A549 (cell line): ENCODE data around the gene MBOAT2.

Experiments used
- CBX2 ChIP-seq: fragments of 200-600 bp; sonication (generic); IDR thresholded peaks from 2 replicates; pipeline ENCODE4 v1.6.1; 2016; ENCODE audit warnings: low read depth, mild to moderate bottlenecking, borderline replicate concordance
- CTCF ChIP-seq: fragments of >200 bp; sonication (Bioruptor Twin); formaldehyde crosslinking; IDR thresholded peaks from 3 replicates; pipeline ENCODE4 v1.5.1; 2016
- ESRRA ChIP-seq: fragments of 150-350 bp; IDR thresholded peaks from 2 replicates; pipeline ENCODE4 v1.6.1; 2014; ENCODE audit warnings: mild to moderate bottlenecking, low read length, borderline replicate concordance
- JUN ChIP-seq, 2 experiments: fragments of >200 bp; sonication (Bioruptor Twin); formaldehyde crosslinking; IDR thresholded peaks; 2 replicates in 1 of 2; 3 replicates in 1 of 2; pipeline ENCODE4 v1.6.1; 2016 to 2017
- MAFK ChIP-seq: fragments of 450-650 bp; IDR thresholded peaks from 2 replicates; pipeline ENCODE4 v1.6.1; 2014; ENCODE audit not compliant: partially characterized antibody
- MAX ChIP-seq: IDR thresholded peaks from 2 replicates; pipeline ENCODE4 v1.6.1; 2012
- PBX3 ChIP-seq: IDR thresholded peaks from 2 replicates; pipeline ENCODE4 v1.6.1; 2012
- PHF8 ChIP-seq: fragments of 200-600 bp; sonication (generic); IDR thresholded peaks from 2 replicates; pipeline ENCODE4 v1.6.1; 2016; ENCODE audit warnings: low read depth, mild to moderate bottlenecking, antibody characterized with exemption, moderate library complexity, borderline replicate concordance
- POLR2A ChIP-seq: IDR thresholded peaks from 2 replicates; pipeline ENCODE4 v1.6.1; 2012; ENCODE audit warnings: mild to moderate bottlenecking, low read length
- RFX5 ChIP-seq: fragments of 450-650 bp; IDR thresholded peaks from 2 replicates; pipeline ENCODE4 v1.7.1; 2014; ENCODE audit warnings: antibody characterized with exemption, mild to moderate bottlenecking, moderate library complexity
- TFCP2L1 ChIP-seq: fragments of 250-450 bp; sonication (Bioruptor Pico); IDR thresholded peaks from 2 replicates; pipeline ENCODE4 v1.5.0; 2021; ENCODE audit warnings: mild to moderate bottlenecking
- TP53 ChIP-seq: fragments of 250-450 bp; sonication (Bioruptor Pico); IDR thresholded peaks from 2 replicates; pipeline ENCODE4 v1.5.0; 2021; ENCODE audit warnings: mild to moderate bottlenecking, moderate library complexity

GRCh38 chr2:9002313-9002636 lies 1.2 kb downstream of the MBOAT2 start:
- no peak for TF ChIP-seq CTCF
- no peak for TF ChIP-seq CBX2
- TF ChIP-seq TFCP2L1 (CRISPR knock-in tag), result no peak
- no peak for TF ChIP-seq RFX5
- no peak for TF ChIP-seq MAX
- TF ChIP-seq MAFK, result no peak
- no peak for TF ChIP-seq PBX3
- TF ChIP-seq JUN (IDR thresholded peaks at IDR 0.05), result no peak
- no peak for TF ChIP-seq POLR2A
- no peak for TF ChIP-seq TP53 (CRISPR knock-in tag)
- no peak for TF ChIP-seq ESRRA
- no peak for TF ChIP-seq PHF8
